ENCODE data around the gene GMEB1. TPM values are rescaled to one million over a fixed set of nuclear protein-coding genes. Genes with fewer than 3 reads are reported as not detected.
"Not testable (repeated sequence)": the region's sequence is repeated elsewhere in the genome, so short reads cannot be mapped to it uniquely, and the experiment has no call there.

GMEB1 gene
- total RNA-seq, 1 donor from 2014 or later, result 18.0 TPM

GRCh38 chr1:28684937-28685336, 16.4 kb downstream of the GMEB1 start:
- Mint-ChIP-seq H3K27me3 (no peaks in the 10 kb centered on the region), H3K27ac (no peak overlapping the region), H3K9me3 (no peaks in the 10 kb centered on the region), H3K36me3 (peaks cover 27% of the 10 kb centered on the region), H3K4me3 (no peak overlapping the region), H3K4me1 (ENCODE audit: unreplicated experiment) (no peaks in the 10 kb centered on the region)
- DNase-seq (ENCODE audit: extremely low spot score, unreplicated experiment), result no peak
- TF ChIP-seq CTCF (conservative IDR thresholded peaks at IDR 0.05), result no peak

- not testable (repeated sequence) for H3K4me1 Mint-ChIP-seq (ENCODE audit: unreplicated experiment); H3K4me3 Mint-ChIP-seq; H3K27ac Mint-ChIP-seq; H3K27me3 Mint-ChIP-seq; H3K9me3 Mint-ChIP-seq; DNase-seq (ENCODE audit: extremely low spot score, unreplicated experiment)
- H3K36me3 Mint-ChIP-seq, result peaks cover 25% of the 10 kb centered on the region
Measured at GRCh38 chr1:28691627-28692026, 23.0 kb downstream of the GMEB1 start.

- Mint-ChIP-seq H3K4me3 (no peak overlapping the region), H3K27ac (no peak overlapping the region), H3K4me1 (ENCODE audit: unreplicated experiment) (no peaks in the 10 kb centered on the region), H3K36me3 (peaks cover 25% of the 10 kb centered on the region), H3K27me3 (no peaks in the 10 kb centered on the region), H3K9me3 (no peaks in the 10 kb centered on the region)
- TF ChIP-seq CTCF (conservative IDR thresholded peaks at IDR 0.05), result no peak
- no peak for DNase-seq (ENCODE audit: extremely low spot score, unreplicated experiment)
Measured at GRCh38 chr1:28703629-28704028, 35.0 kb downstream of the GMEB1 start.

GRCh38 chr1:28716336-28716735, 47.8 kb downstream of the GMEB1 start:
- H3K27me3 Mint-ChIP-seq, result no peaks in the 10 kb centered on the region
- H3K4me3 Mint-ChIP-seq, result no peak overlapping the region
- DNase-seq (ENCODE audit: extremely low spot score, unreplicated experiment), result no peak
- no peak for TF ChIP-seq CTCF (conservative IDR thresholded peaks at IDR 0.05)
- peaks cover 4% of the 10 kb centered on the region for H3K9me3 Mint-ChIP-seq
- no peak overlapping the region for H3K27ac Mint-ChIP-seq
- H3K4me1 Mint-ChIP-seq (ENCODE audit: unreplicated experiment), result no peaks in the 10 kb centered on the region
- peaks cover 27% of the 10 kb centered on the region for H3K36me3 Mint-ChIP-seq

GRCh38 chr1:28718166-28718565, 49.6 kb downstream of the GMEB1 start:
- TF ChIP-seq CTCF (conservative IDR thresholded peaks at IDR 0.05), result no peak
- no peaks in the 10 kb centered on the region for H3K27me3 Mint-ChIP-seq
- no peaks in the 10 kb centered on the region for H3K4me1 Mint-ChIP-seq (ENCODE audit: unreplicated experiment)
- H3K36me3 Mint-ChIP-seq, result peaks cover 23% of the 10 kb centered on the region
- peaks cover 4% of the 10 kb centered on the region for H3K9me3 Mint-ChIP-seq
- H3K4me3 Mint-ChIP-seq, result no peak overlapping the region
- DNase-seq (ENCODE audit: extremely low spot score, unreplicated experiment), result no peak
- H3K27ac Mint-ChIP-seq, result no peak overlapping the region

- H3K27ac Mint-ChIP-seq, result no peak overlapping the region
- DNase-seq (ENCODE audit: extremely low spot score, unreplicated experiment), result no peak
- TF ChIP-seq CTCF (conservative IDR thresholded peaks at IDR 0.05), result no peak
Measured at GRCh38 chr1:28718586-28719331, 50.2 kb downstream of the GMEB1 start.

More at GRCh38 chr1:28718586-28719331, 50.2 kb downstream of the GMEB1 start:
- peaks cover 4% of the 10 kb centered on the region for H3K9me3 Mint-ChIP-seq
- no peak overlapping the region for H3K4me3 Mint-ChIP-seq
- no peaks in the 10 kb centered on the region for H3K4me1 Mint-ChIP-seq (ENCODE audit: unreplicated experiment)
- H3K27me3 Mint-ChIP-seq, result no peaks in the 10 kb centered on the region
- peaks cover 17% of the 10 kb centered on the region for H3K36me3 Mint-ChIP-seq
